Inflammatory macrophage treated with lipopolysaccharide for 4 hours (primary cell): ENCODE results near the gene CANT1.
A peak's percentile ranks its signal among the peaks of the same experiment; 100 is the strongest.

Experiments used
- DNase-seq: peaks from one replicate; pipeline ENCODE4 v3.0.0-alpha.2; 2020

The CANT1 gene

GRCh38 chr17:78993981-78994671, 15.4 kb downstream of the CANT1 start:
- no peak for DNase-seq

DNA sequence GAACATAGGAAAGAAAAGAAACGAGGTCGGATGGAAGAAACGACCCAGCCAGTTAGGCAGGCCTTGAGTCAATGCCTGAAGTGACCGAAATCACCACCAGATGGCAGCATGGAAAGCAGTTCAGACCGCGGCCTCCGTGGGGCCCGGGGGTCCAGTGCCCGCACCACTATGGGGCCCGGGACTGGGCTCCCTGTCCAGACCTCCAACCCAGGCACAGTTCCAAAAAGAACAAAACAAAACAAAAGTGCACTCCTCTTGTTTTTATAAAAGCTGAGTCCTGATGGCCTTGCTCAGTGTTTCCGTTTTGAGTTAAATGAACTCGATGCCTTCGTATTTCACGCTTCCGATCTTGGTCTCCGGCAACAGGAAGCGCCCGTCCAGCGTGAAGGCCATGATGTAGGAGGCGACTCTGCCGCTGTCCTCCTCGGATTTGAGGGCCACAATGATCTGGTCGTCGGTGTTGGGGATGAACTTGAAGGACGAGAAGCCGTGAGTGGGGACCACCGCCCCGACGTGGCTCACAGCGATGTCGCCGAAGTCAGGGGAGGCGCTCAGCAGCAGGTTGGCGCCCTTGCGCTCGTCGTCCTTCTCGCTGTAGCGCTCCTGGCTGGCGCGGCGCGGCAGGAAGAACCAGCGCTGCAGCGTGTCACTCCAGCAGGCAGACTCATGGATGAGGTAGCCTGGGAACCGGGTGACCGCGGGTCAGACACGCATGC, 16.2 kb downstream of the CANT1 start:
- peak; percentile 44 for DNase-seq

GRCh38 chr17:78992542-78993212, 16.9 kb downstream of the CANT1 start:
- DNase-seq, result no peak

- DNase-seq, result no peak
These were observed 17.5 kb downstream of the CANT1 start for GRCh38 chr17:78991906-78992532.

DNA sequence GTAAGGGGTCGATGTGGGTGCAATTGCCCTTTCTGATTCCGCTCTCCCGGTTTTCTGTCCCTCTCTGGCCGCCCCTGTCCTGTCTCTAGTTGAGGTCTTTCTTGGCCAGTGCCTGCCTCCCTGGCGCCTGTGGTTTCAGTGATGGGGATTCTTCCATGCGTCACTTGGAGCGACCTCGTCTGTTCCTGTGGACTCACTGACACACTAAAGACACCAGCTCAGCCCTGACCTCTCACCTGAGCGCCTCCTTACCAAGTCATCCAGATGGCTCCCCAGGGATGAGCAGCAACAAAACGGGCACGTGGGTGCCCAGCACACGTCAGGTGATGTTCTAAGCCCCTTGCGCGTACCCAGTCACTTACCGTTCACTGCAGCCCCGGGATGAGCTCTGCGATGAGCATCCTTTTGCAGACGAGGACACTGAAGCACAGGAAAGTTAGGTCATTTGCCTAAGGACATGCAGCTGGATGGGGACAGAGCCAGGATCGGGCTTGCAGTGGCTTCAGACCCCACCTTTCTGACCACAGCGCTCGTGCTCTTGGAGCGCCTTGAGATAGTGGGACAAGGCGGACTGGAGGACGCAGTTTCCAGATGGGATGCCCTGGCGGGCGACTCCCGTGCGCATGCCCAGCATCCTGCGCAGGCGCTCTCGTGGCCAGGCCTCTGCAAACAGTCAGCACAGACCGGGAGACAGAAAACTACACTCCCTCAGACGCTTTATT, 18.4 kb downstream of the CANT1 start:
- no peak for DNase-seq

DNA sequence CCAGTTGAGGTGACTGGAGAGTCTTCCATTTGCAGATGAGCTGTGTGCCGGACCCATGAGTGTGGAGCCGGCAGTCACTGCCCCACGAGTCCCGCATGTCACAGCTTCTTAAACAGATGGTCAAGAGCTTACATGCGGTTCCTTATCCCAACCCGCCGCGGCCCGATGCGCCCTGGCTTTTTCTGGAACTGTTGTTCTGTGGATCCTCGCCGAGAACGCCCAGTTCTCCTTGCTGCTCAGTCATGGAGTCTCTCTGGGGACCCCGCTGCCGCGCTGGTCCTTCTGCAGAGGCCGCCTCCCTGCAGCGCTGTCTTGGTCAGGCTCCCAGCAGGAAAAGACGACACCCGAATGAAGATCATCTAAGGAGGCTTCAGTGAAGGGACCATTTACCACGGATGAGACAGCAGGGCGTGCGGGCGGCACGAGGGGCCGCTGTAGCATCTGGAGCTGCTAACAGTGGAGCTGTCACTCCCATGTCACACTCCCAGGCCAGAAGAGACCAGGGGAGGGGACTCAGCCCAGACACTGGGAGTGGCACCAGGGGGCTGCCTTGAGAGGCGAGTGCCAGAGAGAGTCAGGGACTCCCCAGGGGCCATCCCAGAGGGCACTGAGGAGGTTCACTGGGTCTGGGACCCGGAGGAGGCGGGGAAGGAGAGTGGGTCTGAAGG, 19.1 kb downstream of the CANT1 start:
- DNase-seq, result no peak

DNA sequence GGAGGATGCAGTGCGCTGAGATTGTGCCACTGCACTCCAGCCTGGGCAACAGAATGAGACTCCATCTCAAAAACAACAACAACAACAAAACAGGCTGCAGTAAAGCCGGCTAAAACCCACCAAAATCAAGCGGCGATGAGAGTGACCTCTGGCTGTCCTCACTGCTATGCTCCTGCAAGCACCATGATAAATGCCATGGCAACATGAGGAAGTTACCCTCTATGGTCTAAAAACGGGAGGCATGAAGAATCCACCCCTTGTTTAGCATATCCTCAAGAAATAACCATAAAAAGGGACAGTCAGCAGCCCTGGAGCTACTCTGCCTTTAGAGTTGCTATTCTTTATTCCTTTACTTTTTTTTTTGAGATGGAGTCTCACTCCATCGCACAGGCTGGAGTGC, 21.4 kb downstream of the CANT1 start:
- DNase-seq, result no peak

DNA sequence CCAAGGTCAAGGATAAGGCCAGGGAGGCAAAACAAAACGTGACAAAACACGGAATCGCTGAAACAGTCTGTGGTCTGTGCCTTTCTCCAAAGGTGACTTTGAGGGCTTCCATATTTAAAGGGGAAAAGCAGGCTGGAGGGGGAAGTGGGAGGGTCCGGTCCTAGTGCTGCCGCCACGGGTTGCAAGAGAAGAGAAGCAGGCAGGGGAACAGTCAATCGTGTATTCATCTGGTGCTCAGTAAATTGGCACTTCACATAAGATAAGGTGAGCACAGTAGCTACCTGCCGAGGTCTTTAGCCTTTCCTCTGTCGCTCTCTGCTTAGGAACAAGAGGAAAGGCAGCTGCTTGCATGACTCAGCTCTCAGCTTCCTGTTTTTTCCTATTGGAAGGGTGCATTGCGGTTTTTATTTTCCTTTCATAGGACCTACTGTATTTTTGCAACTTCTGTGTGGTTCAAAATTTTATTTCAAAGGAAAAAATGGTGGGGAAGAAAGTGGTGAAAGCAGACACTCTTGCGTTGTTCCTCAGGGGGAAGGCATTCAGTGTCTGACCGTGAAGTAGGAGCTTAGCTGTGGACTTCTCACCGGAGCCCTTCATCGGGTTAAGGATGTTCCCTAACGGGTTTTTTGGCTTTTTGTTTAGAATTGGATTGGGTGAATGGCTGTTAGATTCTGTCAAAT, 22.8 kb downstream of the CANT1 start:
- peak; percentile 83 for DNase-seq

- peak; percentile 90 for DNase-seq
These were observed 23.4 kb downstream of the CANT1 start for GRCh38 chr17:78986048-78986648.

GRCh38 chr17:78985395-78985794, 24.2 kb downstream of the CANT1 start:
- DNase-seq, result no peak

- DNase-seq, result no peak
These were observed 28.3 kb downstream of the CANT1 start for GRCh38 chr17:78981010-78981888.

DNA sequence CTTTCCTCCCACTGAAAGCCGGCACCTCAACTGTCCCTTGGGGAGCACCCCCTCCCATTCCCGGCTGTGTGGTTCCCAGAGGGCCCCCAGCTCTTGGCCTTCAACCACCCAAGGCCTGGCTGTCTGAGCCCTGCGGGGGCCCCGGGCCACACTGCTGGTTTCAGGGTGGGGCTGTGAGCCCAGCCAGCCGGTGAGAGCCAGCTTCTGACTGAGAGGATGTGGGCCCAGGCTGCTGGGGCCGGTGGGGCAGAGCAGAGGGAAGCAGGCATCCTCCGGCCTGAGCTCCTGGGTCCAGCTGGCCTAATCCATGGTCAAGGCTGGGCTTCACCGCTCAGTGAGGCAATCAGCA, 29.0 kb downstream of the CANT1 start:
- no peak for DNase-seq

DNA sequence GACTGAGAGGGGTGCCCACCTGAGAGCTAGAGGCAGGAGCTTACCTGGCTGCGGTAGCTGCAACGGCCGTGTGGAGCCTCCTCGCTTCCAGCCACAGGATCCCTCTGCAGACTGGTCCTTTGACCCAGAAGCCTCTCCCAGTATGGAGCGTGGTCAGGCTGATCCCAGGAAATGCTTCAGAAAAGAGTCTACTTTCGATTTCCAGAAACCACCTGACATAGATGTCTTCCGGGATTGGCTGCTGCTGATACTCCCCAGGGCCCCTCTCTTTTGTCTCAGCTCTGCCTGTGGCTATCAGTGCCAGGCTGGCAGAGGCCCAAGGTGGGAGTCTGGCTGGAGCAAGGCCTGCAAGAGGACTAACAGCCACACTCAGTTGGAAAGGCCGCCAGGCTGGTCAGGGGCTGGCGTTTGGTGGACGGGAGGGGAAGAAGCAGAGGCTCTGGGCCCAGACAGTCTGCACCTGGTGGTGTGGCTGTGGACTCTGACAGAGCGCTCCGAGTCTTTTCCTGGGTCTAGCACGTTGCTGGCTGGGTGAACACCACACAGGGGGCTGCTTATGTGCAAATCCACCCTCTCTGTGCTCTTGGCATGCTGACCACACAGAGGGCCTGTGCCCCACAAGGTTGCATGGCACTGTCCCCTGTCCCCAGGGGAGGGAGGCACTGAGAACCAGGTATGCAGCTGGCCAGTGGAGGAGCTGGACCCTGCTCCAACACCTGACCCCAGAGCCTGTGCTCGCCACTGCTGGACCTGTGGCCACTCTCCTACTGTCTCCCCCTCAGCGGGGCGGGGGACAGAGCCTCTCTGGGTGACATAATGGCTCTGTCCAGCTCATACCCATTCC, 29.6 kb downstream of the CANT1 start, which contains the start of gene LGALS3BP:
TSS of gene LGALS3BP (minus strand) at position 144 of the 844 bp plus-strand sequence. CDS start 2,732 bp downstream, outside the sequence.
- DNase-seq, result peak; percentile 69

GRCh38 chr17:78977997-78978973, 31.3 kb downstream of the CANT1 start:
- DNase-seq, result no peak

- no peak for DNase-seq
These were observed 32.0 kb downstream of the CANT1 start for GRCh38 chr17:78977681-78977943.

DNA sequence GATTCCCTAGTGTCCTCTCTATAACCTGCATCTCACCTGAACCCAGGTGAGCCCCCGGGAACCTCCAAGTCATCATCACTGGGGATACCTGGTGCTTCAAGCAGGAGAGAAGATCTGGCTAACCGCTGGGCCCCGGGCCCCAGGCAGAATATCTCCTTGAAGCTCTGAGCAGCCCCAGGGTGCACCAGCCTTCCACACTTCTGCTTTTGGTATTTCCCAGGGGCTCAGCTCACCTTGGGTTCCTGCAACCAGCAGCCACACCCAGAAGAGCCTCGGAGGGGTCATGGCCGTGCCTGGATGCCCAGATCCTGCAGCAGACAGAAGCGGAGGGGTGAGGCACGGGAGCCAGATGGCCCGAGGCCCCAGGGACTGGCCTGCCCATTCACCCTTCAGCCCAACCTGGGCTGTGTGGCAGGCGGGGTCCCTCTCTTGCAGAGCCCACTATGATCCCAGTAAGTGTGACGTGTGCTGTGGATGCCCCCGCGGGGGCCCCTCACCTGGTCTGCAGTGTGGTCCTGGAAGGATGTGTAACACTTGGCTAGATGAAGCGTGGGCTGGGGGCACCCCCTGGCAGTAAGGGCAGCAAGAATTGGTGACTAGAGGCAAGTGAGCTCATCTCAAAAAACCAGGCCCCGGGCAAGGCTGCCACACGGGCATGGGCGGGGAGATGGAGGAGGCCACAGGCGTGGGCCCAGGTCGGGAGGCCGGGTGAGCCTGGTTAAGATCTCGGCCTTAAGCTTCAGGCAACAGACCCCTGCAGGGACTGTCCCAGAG, 32.5 kb downstream of the CANT1 start:
- no peak for DNase-seq
